ENCODE measurements around the gene TNNC1.

The TNNC1 gene

GRCh38 chr3:52453496-52454249 is at the start of gene TNNC1:
Gene TNNC1 (minus strand): TSS chr3:52454041. CDS start chr3:52454015, 26 bp downstream.
- DNase-seq, result no peak

GRCh38 chr3:52502808-52503350 is 49.0 kb upstream of the TNNC1 start:
- DNase-seq, result no peak

GRCh38 chr3:52502001-52502400 is 48.2 kb upstream of the TNNC1 start:
- DNase-seq, result no peak

- no peak for DNase-seq
Observed at GRCh38 chr3:52501046-52501445, 47.2 kb upstream of the TNNC1 start.

GRCh38 chr3:52498137-52499054 is 44.6 kb upstream of the TNNC1 start:
- peak in 28 of 58 donors; percentile 13 to 55 (median 28) for DNase-seq

- no peak for DNase-seq
Observed at GRCh38 chr3:52495777-52496602, 42.1 kb upstream of the TNNC1 start.

- no peak for DNase-seq
Observed at GRCh38 chr3:52494886-52495495, 41.1 kb upstream of the TNNC1 start, which contains the start of gene STAB1. Gene STAB1 (plus strand): TSS chr3:52495338. CDS start chr3:52495414, 76 bp downstream.

- DNase-seq, result no peak
Observed at GRCh38 chr3:52494445-52494844, 40.6 kb upstream of the TNNC1 start.

GRCh38 chr3:52493232-52494017 is 39.6 kb upstream of the TNNC1 start:
- DNase-seq, result no peak

- no peak for DNase-seq
Observed at GRCh38 chr3:52492059-52492458, 38.2 kb upstream of the TNNC1 start.

GRCh38 chr3:52490939-52491526 is 37.2 kb upstream of the TNNC1 start:
- DNase-seq, result peak in 6 of 58 donors; percentile 3 to 25 (median 16)

- DNase-seq, result peak in 1 of 58 donors; percentile 18
Observed at GRCh38 chr3:52490035-52490938, 36.4 kb upstream of the TNNC1 start.

- no peak for DNase-seq
Observed at GRCh38 chr3:52489453-52489852, 35.6 kb upstream of the TNNC1 start.

- no peak for DNase-seq
Observed at GRCh38 chr3:52488746-52489145, 34.9 kb upstream of the TNNC1 start.

- DNase-seq, result no peak
Observed at GRCh38 chr3:52487788-52488691, 34.2 kb upstream of the TNNC1 start.

- DNase-seq, result no peak
Observed at GRCh38 chr3:52487050-52487787, 33.4 kb upstream of the TNNC1 start.

All from anterior cingulate cortex (tissue), 58 donors.